ENCODE measurements around the gene MAPK8IP3.

MAPK8IP3 gene

GRCh38 chr16:1673424-1674151 lies 32.4 kb upstream of the MAPK8IP3 start:
- ATAC-seq (no peak), DNase-seq (no peak)
- no peak overlapping the region for H3K27ac Mint-ChIP-seq
- peaks cover 22% of the 10 kb centered on the region for H3K36me3 Mint-ChIP-seq (ENCODE audit: low read depth)
- no peak overlapping the region for H3K4me3 Mint-ChIP-seq
- no peaks in the 10 kb centered on the region for H3K27me3 Mint-ChIP-seq
- H3K4me1 Mint-ChIP-seq, result peaks cover 5% of the 10 kb centered on the region
- H3K9me3 Mint-ChIP-seq, result no peaks in the 10 kb centered on the region

- ATAC-seq (no peak), DNase-seq (no peak)
- Mint-ChIP-seq H3K9me3 (no peaks in the 10 kb centered on the region), H3K4me3 (no peak overlapping the region), H3K4me1 (peaks cover 12% of the 10 kb centered on the region), H3K36me3 (ENCODE audit: low read depth) (peaks cover 26% of the 10 kb centered on the region), H3K27ac (no peak overlapping the region), H3K27me3 (no peaks in the 10 kb centered on the region)
These were observed 31.7 kb upstream of the MAPK8IP3 start for GRCh38 chr16:1674306-1674705.

GRCh38 chr16:1674751-1675664 lies 31.0 kb upstream of the MAPK8IP3 start:
- Mint-ChIP-seq H3K27me3 (no peaks in the 10 kb centered on the region), H3K4me1 (peaks cover 17% of the 10 kb centered on the region), H3K9me3 (no peaks in the 10 kb centered on the region), H3K4me3 (no peak overlapping the region), H3K27ac (no peak overlapping the region), H3K36me3 (ENCODE audit: low read depth) (peaks cover 26% of the 10 kb centered on the region)
- no peak for ATAC-seq
- DNase-seq, result no peak

- Mint-ChIP-seq H3K9me3 (no peaks in the 10 kb centered on the region), H3K36me3 (ENCODE audit: low read depth) (peaks cover 28% of the 10 kb centered on the region), H3K4me3 (no peak overlapping the region), H3K4me1 (peaks cover 30% of the 10 kb centered on the region), H3K27ac (no peak overlapping the region), H3K27me3 (no peaks in the 10 kb centered on the region)
- ATAC-seq (no peak), DNase-seq (no peak)
These were observed 29.3 kb upstream of the MAPK8IP3 start for GRCh38 chr16:1676661-1677060.

GRCh38 chr16:1677339-1677738 lies 28.7 kb upstream of the MAPK8IP3 start:
- H3K27ac Mint-ChIP-seq, result peak overlapping the region; percentile 64
- H3K27me3 Mint-ChIP-seq, result no peaks in the 10 kb centered on the region
- H3K4me3 Mint-ChIP-seq, result peak overlapping the region; percentile 58
- no peaks in the 10 kb centered on the region for H3K9me3 Mint-ChIP-seq
- H3K4me1 Mint-ChIP-seq, result peaks cover 30% of the 10 kb centered on the region
- DNase-seq (no peak), ATAC-seq (no peak)
- H3K36me3 Mint-ChIP-seq (ENCODE audit: low read depth), result peaks cover 23% of the 10 kb centered on the region

- H3K27me3 Mint-ChIP-seq, result no peaks in the 10 kb centered on the region
- no peaks in the 10 kb centered on the region for H3K9me3 Mint-ChIP-seq
- H3K4me1 Mint-ChIP-seq, result peaks cover 30% of the 10 kb centered on the region
- peaks cover 20% of the 10 kb centered on the region for H3K36me3 Mint-ChIP-seq (ENCODE audit: low read depth)
- peak within 1 kb of the TSS; percentile 91 for H3K27ac Mint-ChIP-seq
- peak within 1 kb of the TSS; percentile 95 for H3K4me3 Mint-ChIP-seq
- peak; percentile 97 for DNase-seq
- ATAC-seq, result peak; percentile 99
These were observed 28.0 kb upstream of the MAPK8IP3 start, which contains the start of gene JPT2 for GRCh38 chr16:1677942-1678499. TSS of gene JPT2 (plus strand) at chr16:1678279. CDS start at chr16:1678313, 34 bp downstream.

- H3K9me3 Mint-ChIP-seq, result no peaks in the 10 kb centered on the region
- peak overlapping the region; percentile 95 for H3K4me3 Mint-ChIP-seq
- peak; percentile 42 for DNase-seq
- H3K27ac Mint-ChIP-seq, result peak overlapping the region; percentile 91
- peaks cover 20% of the 10 kb centered on the region for H3K36me3 Mint-ChIP-seq (ENCODE audit: low read depth)
- no peaks in the 10 kb centered on the region for H3K27me3 Mint-ChIP-seq
- ATAC-seq, result peak; percentile 7
- peaks cover 30% of the 10 kb centered on the region for H3K4me1 Mint-ChIP-seq
These were observed 27.4 kb upstream of the MAPK8IP3 start for GRCh38 chr16:1678500-1679098.

- Mint-ChIP-seq H3K4me1 (peaks cover 30% of the 10 kb centered on the region), H3K4me3 (peak overlapping the region; percentile 95), H3K27me3 (no peaks in the 10 kb centered on the region), H3K9me3 (no peaks in the 10 kb centered on the region), H3K27ac (no peak overlapping the region), H3K36me3 (ENCODE audit: low read depth) (peaks cover 15% of the 10 kb centered on the region)
- DNase-seq (no peak), ATAC-seq (no peak)
These were observed 25.6 kb upstream of the MAPK8IP3 start for GRCh38 chr16:1680361-1680760.

- no peak for DNase-seq
- H3K9me3 Mint-ChIP-seq, result no peaks in the 10 kb centered on the region
- H3K4me3 Mint-ChIP-seq, result no peak overlapping the region
- no peaks in the 10 kb centered on the region for H3K27me3 Mint-ChIP-seq
- ATAC-seq, result no peak
- H3K36me3 Mint-ChIP-seq (ENCODE audit: low read depth), result peaks cover 19% of the 10 kb centered on the region
- H3K4me1 Mint-ChIP-seq, result peaks cover 30% of the 10 kb centered on the region
- no peak overlapping the region for H3K27ac Mint-ChIP-seq
These were observed 25.0 kb upstream of the MAPK8IP3 start for GRCh38 chr16:1681032-1681431.

GRCh38 chr16:1687427-1688316 lies 18.3 kb upstream of the MAPK8IP3 start:
- Mint-ChIP-seq H3K36me3 (ENCODE audit: low read depth) (peaks cover 40% of the 10 kb centered on the region), H3K4me3 (no peak overlapping the region), H3K27me3 (no peaks in the 10 kb centered on the region), H3K9me3 (no peaks in the 10 kb centered on the region), H3K4me1 (peaks cover 7% of the 10 kb centered on the region), H3K27ac (no peak overlapping the region)
- ATAC-seq, result no peak
- DNase-seq, result no peak

- DNase-seq, result no peak
- Mint-ChIP-seq H3K4me3 (no peak overlapping the region), H3K27ac (no peak overlapping the region), H3K36me3 (ENCODE audit: low read depth) (peaks cover 46% of the 10 kb centered on the region), H3K9me3 (no peaks in the 10 kb centered on the region), H3K4me1 (peaks cover 7% of the 10 kb centered on the region), H3K27me3 (no peaks in the 10 kb centered on the region)
- ATAC-seq, result no peak
These were observed 17.0 kb upstream of the MAPK8IP3 start for GRCh38 chr16:1688807-1689560.

GRCh38 chr16:1689853-1690252 lies 16.1 kb upstream of the MAPK8IP3 start:
- Mint-ChIP-seq H3K36me3 (ENCODE audit: low read depth) (peaks cover 53% of the 10 kb centered on the region), H3K4me3 (no peak overlapping the region), H3K4me1 (peaks cover 7% of the 10 kb centered on the region), H3K27me3 (no peaks in the 10 kb centered on the region), H3K9me3 (no peaks in the 10 kb centered on the region), H3K27ac (no peak overlapping the region)
- no peak for ATAC-seq
- DNase-seq, result no peak

GRCh38 chr16:1690810-1691209 lies 15.2 kb upstream of the MAPK8IP3 start:
- H3K9me3 Mint-ChIP-seq, result no peaks in the 10 kb centered on the region
- peaks cover 7% of the 10 kb centered on the region for H3K4me1 Mint-ChIP-seq
- H3K4me3 Mint-ChIP-seq, result no peak overlapping the region
- ATAC-seq (no peak), DNase-seq (no peak)
- no peaks in the 10 kb centered on the region for H3K27me3 Mint-ChIP-seq
- peaks cover 52% of the 10 kb centered on the region for H3K36me3 Mint-ChIP-seq (ENCODE audit: low read depth)
- H3K27ac Mint-ChIP-seq, result no peak overlapping the region

Measured in activated naive CD8-positive, alpha-beta T cell treated with anti-CD3 and anti-CD28 coated beads, Interleukin-2, amount 50 U/mL, for 24 hours (primary cell).